AG08395 (cell line): ENCODE results near the gene PPIC.

Experiments used
- DNase-seq: peaks from one replicate; pipeline ENCODE4 v3.0.0; 2012; ENCODE audit warnings: mixed read lengths, low spot score

PPIC gene

GRCh38 chr5:123036391-123037103 lies at the start of gene PPIC:
Gene PPIC, minus strand, starts transcription at chr5:123036725. Its CDS starts 100 bp downstream, at chr5:123036625.
- peak; percentile 98 for DNase-seq

DNA sequence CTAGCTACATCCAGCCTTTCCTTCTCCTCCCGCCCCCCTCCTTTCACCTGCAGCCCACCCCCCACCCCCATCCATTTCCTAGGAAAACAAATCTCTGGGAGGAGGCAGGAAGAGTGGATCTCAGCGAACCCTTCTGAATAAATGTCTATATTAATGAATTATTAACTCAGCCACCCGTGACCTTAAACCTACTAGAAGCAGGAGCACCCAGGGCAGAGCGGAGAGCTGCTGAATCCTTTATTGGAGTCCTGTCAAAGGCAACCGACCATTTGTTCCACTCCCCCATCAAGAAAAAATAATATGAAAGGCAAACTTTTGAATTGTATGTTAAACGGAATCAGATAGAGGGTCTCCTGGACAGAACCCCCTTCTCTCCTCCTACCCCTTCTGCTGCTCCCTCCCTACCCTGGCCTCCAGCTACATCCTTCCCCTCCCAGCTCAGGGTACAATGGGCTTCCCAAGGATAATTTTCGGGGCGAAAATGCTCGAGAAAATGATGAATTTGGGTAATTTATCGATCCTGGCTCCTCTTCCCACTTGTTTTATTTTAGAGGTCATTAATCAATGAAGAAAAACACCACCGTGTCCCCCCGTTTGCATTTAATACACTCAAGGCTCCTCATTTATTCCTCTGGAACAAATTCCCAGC lies 49.2 kb upstream of the PPIC start:
- DNase-seq = no peak

DNA sequence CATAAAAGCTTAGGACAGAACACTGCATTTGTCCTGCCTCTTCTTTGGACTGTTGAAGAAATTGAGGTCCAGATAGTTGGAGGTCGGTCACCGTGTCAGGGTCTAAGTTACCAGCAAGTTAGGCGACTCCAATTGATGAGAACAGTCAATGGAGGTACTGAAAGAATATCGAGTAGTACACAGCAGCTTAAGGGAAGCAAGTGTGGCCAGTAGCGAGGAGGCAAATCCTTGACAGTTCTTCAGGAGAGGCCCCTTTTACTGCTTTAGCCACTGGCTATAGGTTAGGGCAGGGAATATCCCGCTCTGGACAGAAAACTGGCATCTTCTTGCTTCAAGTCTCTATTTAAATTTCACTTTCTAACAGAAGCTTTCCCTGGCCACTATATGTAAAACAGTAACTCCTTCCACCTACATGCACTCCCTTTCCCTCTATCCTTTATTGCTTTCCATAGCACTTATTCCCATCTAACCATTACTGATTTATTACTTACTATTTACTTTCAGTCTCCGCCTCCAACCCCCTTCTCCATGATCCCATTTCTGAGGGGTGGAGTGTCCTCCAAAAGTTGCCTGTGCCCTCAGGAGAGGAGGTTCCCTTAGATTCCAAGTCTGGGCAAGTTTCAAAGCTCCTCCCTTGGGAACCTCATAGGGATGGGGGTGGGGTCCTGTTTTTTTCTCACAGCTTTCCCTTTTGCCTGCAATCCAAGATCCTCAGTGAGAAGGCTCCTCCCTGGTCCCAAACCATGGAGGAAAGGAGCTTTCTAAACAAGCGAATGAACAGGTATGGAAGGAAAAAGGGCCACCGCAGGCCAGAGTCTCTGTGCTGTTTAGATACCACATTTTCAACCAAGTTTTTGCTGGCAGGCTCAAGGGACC lies 48.4 kb upstream of the PPIC start:
- no peak for DNase-seq

- no peak for DNase-seq
Measured at GRCh38 chr5:123083298-123083697, 46.8 kb upstream of the PPIC start.

- DNase-seq = no peak
Measured at GRCh38 chr5:123080215-123080614, 43.7 kb upstream of the PPIC start.

DNA sequence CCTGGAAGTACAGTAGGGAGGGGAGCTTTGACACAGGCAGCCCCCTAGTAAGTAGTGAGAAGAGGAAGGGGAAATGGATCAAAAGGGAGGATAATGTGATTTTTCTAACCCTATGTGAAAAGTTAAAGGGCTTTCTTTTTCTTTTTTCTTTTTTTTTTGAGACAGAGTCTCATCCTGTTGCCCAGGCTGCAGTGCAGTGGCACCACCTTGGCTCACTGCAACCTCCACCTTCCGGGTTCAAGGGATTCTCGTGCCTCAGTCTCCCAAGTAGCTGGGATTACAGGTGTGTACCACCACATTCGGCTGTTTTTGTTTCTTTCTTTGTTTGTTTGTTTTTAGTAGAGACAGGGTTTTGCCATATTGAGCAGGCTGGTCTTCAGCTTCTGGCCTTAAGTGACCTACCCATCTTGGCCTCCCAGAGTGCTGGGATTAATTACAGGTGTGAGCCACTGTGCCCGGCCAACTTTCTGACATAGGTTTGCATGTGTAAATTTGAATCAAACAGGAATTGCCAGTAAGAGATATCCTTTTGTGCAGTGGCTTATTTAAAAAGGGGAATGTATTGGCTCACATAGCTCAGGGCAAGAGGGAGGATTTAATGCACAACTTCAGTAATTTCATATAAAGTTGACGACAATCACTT lies 39.1 kb upstream of the PPIC start:
- DNase-seq = no peak

DNA sequence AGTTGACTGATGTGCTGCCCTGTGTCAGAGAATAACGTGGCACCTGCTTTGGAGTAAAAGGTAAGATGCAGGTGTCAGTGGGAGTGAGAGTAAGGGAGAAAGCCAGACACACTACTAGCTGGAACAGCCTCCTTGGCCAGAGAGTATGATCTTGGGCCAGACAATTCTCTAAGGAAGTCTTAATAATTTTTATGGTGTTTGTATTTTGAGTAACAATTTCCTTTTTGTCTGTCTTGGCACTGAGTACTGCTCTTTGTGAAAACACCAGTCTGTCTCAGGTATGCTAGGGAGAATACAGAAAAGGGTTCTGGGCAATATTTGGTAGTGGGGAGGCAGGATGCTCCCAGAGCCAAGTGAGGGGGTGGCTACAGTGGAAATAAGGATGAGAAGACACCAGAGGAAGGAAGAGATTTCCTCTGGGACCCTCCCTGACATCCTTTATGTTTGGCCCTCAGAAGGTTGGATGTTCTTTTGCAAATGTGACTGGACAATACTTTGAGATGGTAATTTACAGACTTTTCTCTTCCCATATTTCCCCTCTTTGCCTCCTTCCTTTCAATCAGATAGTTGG lies 31.9 kb upstream of the PPIC start:
- no peak for DNase-seq

DNA sequence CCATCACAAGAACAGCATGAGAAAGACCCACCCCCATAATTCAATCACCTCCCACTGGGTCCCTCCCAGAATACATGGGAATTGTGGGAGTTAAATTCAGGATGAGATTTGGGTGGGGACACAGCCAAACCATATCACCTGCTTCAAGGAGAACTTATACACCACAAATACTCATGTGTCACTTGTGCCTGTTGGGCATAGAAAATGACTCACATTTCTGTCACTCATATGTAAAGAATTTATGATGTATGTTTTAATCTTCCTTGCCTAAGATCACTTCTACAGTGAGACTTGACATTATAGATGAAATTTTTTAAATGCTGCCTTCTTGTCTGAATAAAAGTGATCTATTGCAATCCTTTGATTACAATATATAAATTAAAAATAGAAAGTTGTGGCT lies 29.5 kb upstream of the PPIC start:
- DNase-seq = no peak

DNA sequence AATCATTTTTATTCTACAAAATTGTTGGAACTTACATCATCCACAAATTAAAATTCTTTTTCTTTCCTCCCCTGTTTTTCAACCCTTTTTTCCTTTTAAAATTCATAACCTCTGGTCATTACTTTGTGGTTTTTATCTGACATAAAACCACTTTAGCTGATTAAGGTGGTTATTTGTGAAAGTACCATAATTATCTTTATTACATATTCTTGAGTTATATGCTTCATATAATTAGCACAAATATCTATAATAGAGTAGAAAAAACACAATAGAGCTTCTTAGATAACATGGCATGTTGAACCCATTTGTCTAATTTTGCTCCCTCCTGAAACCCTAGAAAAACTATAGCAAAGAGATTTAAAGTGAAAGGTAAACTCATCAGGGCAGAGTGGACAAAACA lies 22.9 kb upstream of the PPIC start:
- DNase-seq = no peak

DNA sequence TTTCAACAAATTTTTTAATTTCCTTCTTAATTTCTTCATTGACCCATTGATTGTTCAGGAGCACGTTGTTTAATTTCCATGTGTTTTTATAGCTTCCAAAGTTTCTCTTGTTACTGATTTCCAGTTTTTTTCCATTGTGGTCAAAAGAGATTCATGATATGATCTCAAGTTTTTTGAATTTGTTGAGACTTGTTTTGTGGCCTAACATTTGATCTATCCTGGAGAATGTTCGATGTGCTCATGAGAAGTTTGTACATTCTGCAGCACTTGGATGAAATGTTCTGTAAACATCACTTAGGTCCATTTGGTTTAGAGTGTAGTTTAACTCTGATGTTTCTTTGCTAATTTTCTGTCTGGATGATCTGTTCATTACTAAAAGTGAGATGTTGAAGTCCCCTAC lies 14.7 kb upstream of the PPIC start:
- DNase-seq = no peak

DNA sequence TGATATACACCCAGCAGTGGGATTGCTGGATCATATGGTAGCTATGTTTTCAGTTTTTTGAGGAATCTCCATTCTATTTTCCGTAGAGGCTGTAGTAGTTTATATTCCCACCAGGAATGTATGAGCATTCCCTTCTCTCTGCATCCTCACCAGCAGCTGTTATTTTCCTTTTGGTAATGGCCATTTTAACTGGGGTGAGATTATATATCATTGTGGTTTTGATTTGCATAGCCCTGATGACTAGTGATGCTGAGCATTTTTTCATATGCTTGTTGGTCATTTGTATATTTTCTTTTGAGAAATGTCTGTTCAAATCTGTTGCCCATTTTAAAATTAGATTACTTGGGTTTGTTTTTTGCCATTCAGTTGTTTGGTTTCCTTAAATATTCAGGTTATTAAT lies 11.2 kb upstream of the PPIC start:
- no peak for DNase-seq

- DNase-seq = no peak
Measured at GRCh38 chr5:123046222-123046621, 9.7 kb upstream of the PPIC start.

- DNase-seq = no peak
Measured at GRCh38 chr5:123044926-123045617, 8.5 kb upstream of the PPIC start.

DNA sequence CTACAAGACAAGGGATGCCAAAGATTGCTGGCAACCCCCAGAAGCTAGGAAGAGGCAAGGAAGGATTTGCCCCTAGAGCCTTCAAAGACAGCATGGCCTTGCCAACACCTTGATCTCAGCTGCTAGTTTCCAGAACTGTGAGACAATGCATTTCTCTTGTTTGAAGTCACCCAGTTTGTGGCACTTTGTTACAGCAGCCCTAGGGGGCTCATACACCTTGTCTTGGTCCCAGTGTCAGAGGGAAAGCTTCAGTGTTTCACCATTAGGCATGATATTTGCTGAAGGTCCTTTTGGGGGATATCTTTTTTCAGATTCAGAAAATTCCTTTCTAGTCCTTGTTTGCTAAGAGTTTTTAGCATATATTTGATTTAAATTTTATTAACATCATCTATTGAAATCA lies 3.1 kb upstream of the PPIC start:
- DNase-seq = no peak

GRCh38 chr5:123037104-123037418 lies 536 bp upstream of the PPIC start:
- no peak for DNase-seq

GRCh38 chr5:123035918-123036390 lies 571 bp downstream of the PPIC start:
- DNase-seq = peak; percentile 40

GRCh38 chr5:123035360-123035917 lies 1.1 kb downstream of the PPIC start:
- DNase-seq = peak; percentile 35

- DNase-seq = no peak
Measured at GRCh38 chr5:123033157-123033671, 3.3 kb downstream of the PPIC start.

DNA sequence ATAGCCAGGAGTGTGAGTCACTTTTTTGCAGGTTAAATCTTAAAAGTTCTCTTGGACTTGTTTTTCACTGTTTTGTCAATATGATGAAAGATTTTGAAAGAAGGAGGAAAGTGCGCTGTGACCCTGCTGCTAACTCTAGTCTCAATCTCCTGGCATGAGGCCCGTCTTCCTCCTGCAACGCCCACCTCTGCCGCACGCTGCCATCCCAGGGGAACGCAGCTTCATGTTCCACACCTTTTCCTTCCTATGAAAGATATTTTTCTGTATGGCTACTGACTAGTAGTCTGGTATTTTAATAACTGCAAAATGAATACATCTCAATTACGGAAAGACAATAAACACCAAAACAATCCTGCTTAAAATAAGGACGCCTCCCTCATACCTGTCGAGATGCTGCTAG lies 8.3 kb downstream of the PPIC start:
- no peak for DNase-seq

DNA sequence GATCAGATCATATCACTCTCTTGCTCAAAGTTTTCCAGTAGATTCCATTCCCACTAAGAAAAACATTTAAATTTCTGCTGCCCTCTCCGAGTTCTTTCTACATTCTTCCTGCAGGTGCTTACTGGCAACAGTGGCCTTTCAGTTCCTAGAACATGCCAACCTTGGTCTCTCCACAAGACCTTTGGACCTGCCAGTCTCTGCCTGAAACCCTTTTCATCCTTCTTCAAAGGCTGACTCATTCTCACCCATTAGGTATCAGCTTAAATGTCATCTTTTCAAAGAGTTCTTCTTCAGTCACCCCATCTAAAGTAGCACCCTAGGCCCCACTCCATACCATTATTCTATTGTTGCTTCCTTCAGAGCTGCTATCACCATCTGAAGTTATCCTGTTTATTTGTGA lies 21.8 kb downstream of the PPIC start:
- no peak for DNase-seq

GRCh38 chr5:123012321-123012720 lies 24.2 kb downstream of the PPIC start:
- peak; percentile 18 for DNase-seq
